Testis (tissue), 3 donors: ENCODE measurements around the gene HMGA1. TPM values are rescaled to one million over a fixed set of nuclear protein-coding genes. Genes with fewer than 3 reads are reported as not detected.

ENCODE experiments used
- DNase-seq: peaks from one replicate; pipeline ENCODE4 v3.0.0-alpha.2; 2019
- H3K27ac ChIP-seq, 2 donors: fragments of 200-600 bp; sonication (generic); one replicate each; pipeline ENCODE4 v1.5.1; 2019
- H3K27me3 ChIP-seq: fragments of 200-600 bp; sonication (generic); one replicate; pipeline ENCODE4 v1.5.1; 2019
- H3K36me3 ChIP-seq: fragments of 200-600 bp; sonication (generic); one replicate; pipeline ENCODE4 v1.5.1; 2017; ENCODE audit warnings: low read depth; ENCODE audit errors: missing control alignments
- H3K4me1 ChIP-seq: fragments of 200-600 bp; sonication (generic); one replicate; pipeline ENCODE4 v1.5.1; 2019
- H3K4me3 ChIP-seq, 2 donors: fragments of 200-600 bp; sonication (generic); one replicate each; pipeline ENCODE4 v1.5.1; 2017 to 2019
- H3K9me3 ChIP-seq: fragments of 200-600 bp; sonication (generic); one replicate; pipeline ENCODE4 v1.5.1; 2017
- CTCF ChIP-seq, 3 experiments: fragments of 450-650 bp in 2 of 3; fragments of 200-600 bp in 1 of 3; sonication (generic) in 1 of 3; IDR thresholded peaks; one replicate each; pipeline ENCODE4 v1.5.1; 2016 to 2019; ENCODE audit warnings: antibody characterized with exemption in 3 of 3, mild to moderate bottlenecking in 2 of 3, moderate library complexity in 1 of 3
- POLR2A ChIP-seq: fragments of 450-650 bp; IDR thresholded peaks from one replicate; pipeline ENCODE4 v1.6.1; 2017; ENCODE audit warnings: antibody characterized with exemption, mild to moderate bottlenecking, moderate library complexity
- WGBS, 2 donors: methylation state at CpG; one replicate each; pipeline ENCODE4 v1.1.5; 2018; 5-methylcytosine and 5-hydroxymethylcytosine counted together
- intact Hi-C: fragments of 100-400 bp; cut with DNase I; formaldehyde crosslinking; loops from one replicate; pipeline ENCODE4 v1.15.1; 2023; ENCODE audit warnings: low total_unique reads
- polyA plus RNA-seq: library from polyadenylated mRNA; stranded (reverse); fragments of 350-450 nt; fragmentation: Illumina TruSeq; extraction: RNeasy Lipid Tissue Mini Kit (QIAGEN cat#74804); gene quantifications from one replicate; pipeline ENCODE4 v1.2.3, GENCODE V29; 2014; ENCODE audit warnings: low read depth, low replicate concordance; ENCODE audit not compliant: insufficient read depth
- total RNA-seq, 2 donors: library from RNA; depleted of rRNA; stranded (reverse); fragments of >200 nt; gene quantifications; one replicate each; pipeline ENCODE4 v1.2.3, GENCODE V29; 2016

The HMGA1 gene
- total and polyA plus RNA-seq, 3 donors from 2014 or later, result 136 to 204 (median 184) TPM

DNA sequence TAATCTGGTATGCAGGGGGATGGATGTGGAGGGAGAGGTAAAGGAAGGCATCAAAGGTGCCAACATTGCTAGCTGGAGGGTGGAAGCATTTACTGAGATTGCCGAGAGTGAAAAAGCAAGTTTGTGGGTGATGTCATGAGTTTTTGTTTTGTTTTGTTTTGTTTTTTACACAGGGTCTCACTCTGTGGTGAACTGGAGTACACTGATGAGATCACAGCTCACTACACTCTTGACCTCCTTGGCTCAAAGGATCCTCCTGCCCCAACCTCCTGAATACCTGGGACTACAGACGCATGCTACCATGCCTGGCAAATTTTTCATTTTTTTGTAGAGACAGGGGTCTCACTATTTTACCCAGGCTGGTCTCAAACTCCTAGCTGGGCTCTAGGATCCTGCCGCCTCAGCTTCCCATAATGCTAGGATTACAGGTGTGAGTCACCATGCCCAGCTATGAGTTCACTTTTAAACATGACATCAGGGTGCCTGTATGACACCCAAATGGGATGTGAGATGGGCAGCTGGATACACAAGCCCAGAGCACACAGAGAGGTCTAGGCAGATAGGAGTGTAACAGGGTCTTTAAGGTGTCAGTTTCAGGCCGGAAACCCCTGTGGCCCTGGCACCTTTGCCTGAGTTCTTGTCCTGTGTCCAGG is 35.1 kb upstream of the HMGA1 start:
- no peak for DNase-seq
- Histone ChIP-seq H3K4me3 (no peak overlapping the region), H3K36me3 (no peaks in the 10 kb centered on the region), H3K27me3 (no peaks in the 10 kb centered on the region), H3K9me3 (no peaks in the 10 kb centered on the region), H3K27ac (no peak overlapping the region), H3K4me1 (no peaks in the 10 kb centered on the region)
- no peak for TF ChIP-seq CTCF (IDR thresholded peaks at IDR 0.05)
- TF ChIP-seq POLR2A, result no peak
- 88 to 98% methylated on average over 4 of the region's 4 CpGs for WGBS, 2 donors
- intact Hi-C loops, result no loop called here

DNA sequence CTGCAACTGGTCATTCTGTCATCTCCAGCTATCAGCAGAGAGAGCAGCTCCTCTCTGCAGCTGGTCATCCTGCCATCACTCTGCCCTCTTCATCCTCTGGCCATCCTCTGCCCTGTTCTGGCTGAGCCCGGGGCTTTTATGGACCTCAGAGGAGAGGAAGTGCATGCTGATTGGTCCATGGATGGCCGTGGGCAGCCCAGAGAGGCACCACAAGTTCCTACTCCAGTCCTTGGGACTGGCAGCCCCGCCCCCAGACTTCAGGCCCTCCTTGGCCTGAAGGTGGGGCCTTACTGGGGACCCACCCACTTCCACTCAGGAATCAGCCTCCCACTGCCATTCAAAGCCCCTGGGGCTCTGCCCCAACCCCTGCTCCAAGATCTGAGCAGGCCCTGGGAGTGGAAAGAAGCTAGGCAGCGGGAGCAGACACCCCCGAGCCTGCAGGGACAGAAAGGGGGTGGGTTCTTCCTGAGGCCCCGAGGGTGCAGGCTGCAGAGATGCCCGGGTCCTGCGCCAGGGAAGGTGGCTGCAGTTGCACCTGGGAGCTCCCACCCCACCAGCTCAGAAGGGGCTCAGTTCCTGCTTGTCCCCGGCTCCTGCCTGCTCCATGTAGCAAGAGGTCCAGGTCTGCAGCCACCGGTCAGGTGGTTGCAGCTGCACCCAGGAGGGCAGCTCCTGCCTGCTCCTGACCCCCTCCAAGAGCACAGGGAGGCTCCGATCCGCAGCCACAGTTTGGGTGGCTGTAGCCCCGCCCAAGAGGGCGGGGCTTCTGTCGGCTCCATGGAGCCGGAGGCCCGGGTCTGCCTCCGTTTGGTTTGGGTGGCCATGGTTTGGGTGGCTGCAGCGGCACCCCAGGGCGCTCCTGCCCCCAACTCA is 34.1 kb upstream of the HMGA1 start:
- H3K27ac ChIP-seq, result no peak overlapping the region
- 56 to 69% methylated on average over 4 to 20 of the region's 20 CpGs for WGBS, 2 donors

DNA sequence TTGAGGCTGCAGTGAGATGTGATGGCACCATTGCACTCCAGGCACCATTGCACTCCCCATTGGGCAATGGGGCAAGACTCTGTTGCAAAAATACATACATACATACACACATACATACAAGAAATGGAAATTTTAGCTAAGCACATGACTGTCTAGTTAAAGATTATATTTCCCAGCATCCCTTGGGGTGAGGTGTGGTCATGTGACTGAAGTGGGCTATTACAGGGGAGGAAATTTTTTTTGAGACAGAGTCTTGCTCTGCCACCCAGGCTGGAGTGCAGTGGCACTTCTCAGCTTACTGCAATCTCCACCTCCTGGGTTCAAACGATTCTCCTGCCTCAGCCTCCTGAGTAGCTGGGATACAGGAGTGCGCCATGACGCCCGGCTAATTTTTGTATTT is 32.0 kb upstream of the HMGA1 start:
- no peak for TF ChIP-seq POLR2A
- no peak for TF ChIP-seq CTCF (IDR thresholded peaks at IDR 0.05)
- intact Hi-C loops, result no loop called here
- 95 to 96% methylated on average over 4 of the region's 4 CpGs for WGBS, 2 donors

More for the DNA sequence above, 34.1 kb upstream of the HMGA1 start:
- Histone ChIP-seq H3K36me3 (no peaks in the 10 kb centered on the region), H3K4me1 (no peaks in the 10 kb centered on the region), H3K9me3 (no peaks in the 10 kb centered on the region), H3K4me3 (peak overlapping the region in 1 of 2 donors; percentile 13), H3K27me3 (no peaks in the 10 kb centered on the region)
- intact Hi-C loops, result no loop called here
- TF ChIP-seq CTCF (IDR thresholded peaks at IDR 0.05), result no peak
- DNase-seq, result no peak

DNA sequence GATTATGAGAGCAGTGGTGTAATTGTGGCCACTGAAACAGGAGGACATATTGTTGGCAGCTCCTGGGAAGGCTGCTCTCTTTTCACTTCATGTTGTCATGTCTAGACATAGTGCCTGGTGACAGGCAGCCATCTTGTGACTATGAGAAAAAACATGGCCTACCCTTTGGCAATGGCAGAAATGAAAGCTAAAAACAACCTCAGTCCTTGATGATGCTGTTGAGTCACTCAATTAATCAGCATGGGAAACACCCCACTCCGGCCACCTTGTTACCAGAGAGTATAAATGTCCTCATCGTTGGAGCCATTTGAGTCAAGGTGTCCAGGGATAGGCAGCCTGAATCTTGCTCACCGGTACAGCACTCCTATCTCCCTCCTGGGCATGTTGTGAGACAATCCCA is 31.2 kb upstream of the HMGA1 start:
- Histone ChIP-seq H3K4me3 (no peak overlapping the region), H3K9me3 (no peaks in the 10 kb centered on the region), H3K27ac (no peak overlapping the region), H3K36me3 (no peaks in the 10 kb centered on the region), H3K27me3 (no peaks in the 10 kb centered on the region), H3K4me1 (no peaks in the 10 kb centered on the region)
- 94 to 96% methylated on average over 3 of the region's 3 CpGs for WGBS, 2 donors
- intact Hi-C loops, result no loop called here
- DNase-seq, result no peak
- TF ChIP-seq POLR2A (no peak), CTCF (IDR thresholded peaks at IDR 0.05) (no peak)

More for the DNA sequence above, 32.0 kb upstream of the HMGA1 start:
- no peaks in the 10 kb centered on the region for H3K27me3 ChIP-seq
- H3K9me3 ChIP-seq, result no peaks in the 10 kb centered on the region
- H3K27ac ChIP-seq, result no peak overlapping the region
- DNase-seq, result no peak
- H3K4me3 ChIP-seq, result no peak overlapping the region
- no peaks in the 10 kb centered on the region for H3K36me3 ChIP-seq
- H3K4me1 ChIP-seq, result no peaks in the 10 kb centered on the region
